H9 (cell line): ENCODE measurements around the gene INPP5J. TPM values are rescaled to one million over a fixed set of nuclear protein-coding genes. Genes with fewer than 3 reads are reported as not detected.
A peak's percentile ranks its signal among the peaks of the same experiment; 100 is the strongest.

Source experiments
- DNase-seq: peaks from one replicate; pipeline ENCODE4 v3.0.0-alpha.2; 2017
- H2AFZ ChIP-seq: one replicate; pipeline ENCODE4 v1.6.1; 2013; ENCODE audit warnings: mild to moderate bottlenecking, low read length, control low read depth, moderate library complexity
- H2AK5ac ChIP-seq: 2 replicates; pipeline ENCODE4 v1.6.1; 2013; ENCODE audit warnings: low read length, control low read depth, mixed read lengths; ENCODE audit not compliant: insufficient read length
- H2BK120ac ChIP-seq: one replicate; pipeline ENCODE4 v1.6.1; 2013; ENCODE audit warnings: low read depth, mild to moderate bottlenecking, low read length, control low read depth, inconsistent platforms; ENCODE audit not compliant: poor library complexity, severe bottlenecking
- H2BK12ac ChIP-seq: 2 replicates; pipeline ENCODE4 v1.6.1; 2013; ENCODE audit warnings: low read length, control low read depth, mixed read lengths, low read depth; ENCODE audit not compliant: insufficient read length
- H2BK15ac ChIP-seq: 2 replicates; pipeline ENCODE4 v1.6.1; 2013; ENCODE audit warnings: low read depth, low read length, control low read depth
- H2BK20ac ChIP-seq: one replicate; pipeline ENCODE4 v1.6.1; 2013; ENCODE audit warnings: low read depth, mild to moderate bottlenecking, low read length, control low read depth, inconsistent platforms; ENCODE audit not compliant: poor library complexity, severe bottlenecking
- H2BK5ac ChIP-seq: 2 replicates; pipeline ENCODE4 v1.6.1; 2013; ENCODE audit warnings: low read length, control low read depth, mixed read lengths; ENCODE audit not compliant: insufficient read length
- H3K14ac ChIP-seq: 2 replicates; pipeline ENCODE4 v1.6.1; 2013; ENCODE audit warnings: low read length, control low read depth; ENCODE audit not compliant: insufficient read depth
- H3K18ac ChIP-seq: 2 replicates; pipeline ENCODE4 v1.6.1; 2013; ENCODE audit warnings: low read depth, mild to moderate bottlenecking, mixed read lengths, low read length, control low read depth; ENCODE audit not compliant: insufficient read length
- H3K23ac ChIP-seq: 2 replicates; pipeline ENCODE4 v1.6.1; 2013; ENCODE audit warnings: low read length, control low read depth, mixed read lengths, low read depth; ENCODE audit not compliant: insufficient read length
- H3K23me2 ChIP-seq: 2 replicates; pipeline ENCODE4 v1.6.1; 2013; ENCODE audit warnings: low read depth, mild to moderate bottlenecking, mixed read lengths, low read length, control low read depth; ENCODE audit not compliant: insufficient read length, poor library complexity, severe bottlenecking
- H3K27ac ChIP-seq: 2 replicates; pipeline ENCODE4 v1.5.1; 2013; ENCODE audit warnings: low read length, control low read depth, mixed read lengths, low read depth; ENCODE audit not compliant: insufficient read length
- H3K27me3 ChIP-seq: 2 replicates; pipeline ENCODE4 v1.6.1; 2013; ENCODE audit warnings: low read length, control low read depth, inconsistent platforms; ENCODE audit not compliant: insufficient read depth
- H3K4ac ChIP-seq: 2 replicates; pipeline ENCODE4 v1.6.1; 2013; ENCODE audit warnings: low read depth, mild to moderate bottlenecking, control low read depth, inconsistent platforms, low read length, moderate library complexity
- H3K4me1 ChIP-seq: 2 replicates; pipeline ENCODE4 v1.6.1; 2013; ENCODE audit warnings: low read length, control low read depth, inconsistent platforms; ENCODE audit not compliant: insufficient read depth
- H3K4me2 ChIP-seq: 2 replicates; pipeline ENCODE4 v1.6.1; 2013; ENCODE audit warnings: low read length, control low read depth, mixed read lengths; ENCODE audit not compliant: insufficient read length, insufficient read depth
- H3K56ac ChIP-seq: 2 replicates; pipeline ENCODE4 v1.6.1; 2013; ENCODE audit warnings: low read depth, mild to moderate bottlenecking, mixed read lengths, low read length, control low read depth; ENCODE audit not compliant: insufficient read length
- H3K79me1 ChIP-seq: 2 replicates; pipeline ENCODE4 v1.6.1; 2013; ENCODE audit warnings: low read depth, mild to moderate bottlenecking, moderate library complexity, low read length, control low read depth, inconsistent platforms; ENCODE audit not compliant: insufficient read depth, poor library complexity, severe bottlenecking
- H3K79me2 ChIP-seq: 2 replicates; pipeline ENCODE4 v1.6.1; 2013; ENCODE audit warnings: low read length, control low read depth, inconsistent platforms; ENCODE audit not compliant: insufficient read depth
- H3K9ac ChIP-seq: 2 replicates; pipeline ENCODE4 v1.6.1; 2013; ENCODE audit warnings: low read length, control low read depth, mixed read lengths; ENCODE audit not compliant: insufficient read length; ENCODE audit errors: extremely low read depth
- H3K9me3 ChIP-seq: one replicate; pipeline ENCODE4 v1.6.1; 2013; ENCODE audit warnings: low read depth, low read length, inconsistent platforms; ENCODE audit not compliant: control insufficient read depth
- H3T11ph ChIP-seq: one replicate; pipeline ENCODE4 v1.6.1; 2013; ENCODE audit warnings: mild to moderate bottlenecking, low read length, control low read depth, inconsistent platforms
- H4K20me1 ChIP-seq: one replicate; pipeline ENCODE4 v1.6.1; 2013; ENCODE audit not compliant: control insufficient read depth, insufficient read length, insufficient read depth
- H4K5ac ChIP-seq: 2 replicates; pipeline ENCODE4 v1.6.1; 2013; ENCODE audit warnings: low read depth, mild to moderate bottlenecking, mixed read lengths, low read length, control low read depth; ENCODE audit not compliant: insufficient read length
- H4K8ac ChIP-seq: replicated peaks from 2 replicates; pipeline ENCODE4 v1.6.1; 2013; ENCODE audit warnings: low read length, control low read depth, mixed read lengths, low read depth; ENCODE audit not compliant: insufficient read length
- H4K91ac ChIP-seq: 2 replicates; pipeline ENCODE4 v1.6.1; 2013; ENCODE audit warnings: low read depth, mild to moderate bottlenecking, moderate library complexity, mixed read lengths, low read length, control low read depth; ENCODE audit not compliant: insufficient read length
- H3K27ac Mint-ChIP-seq, 3 experiments: 2 replicates in 2 of 3; 3 replicates in 1 of 3; pipeline ENCODE4 v1.8.0; 2020 to 2021; ENCODE audit warnings: mixed read lengths in 3 of 3, mild to moderate bottlenecking in 1 of 3, moderate library complexity in 1 of 3
- H3K27me3 Mint-ChIP-seq: 2 replicates; pipeline ENCODE4 v1.8.0; 2021; ENCODE audit warnings: low read depth, mild to moderate bottlenecking, moderate library complexity, mixed read lengths
- H3K36me3 Mint-ChIP-seq, 3 experiments: 2 replicates in 2 of 3; 3 replicates in 1 of 3; pipeline ENCODE4 v1.8.0; 2020 to 2021; ENCODE audit warnings: low read depth in 3 of 3, mixed read lengths in 3 of 3; ENCODE audit not compliant: insufficient read depth in 1 of 3
- H3K4me1 Mint-ChIP-seq, 2 experiments: 2 replicates each; pipeline ENCODE4 v1.8.0; 2020; ENCODE audit warnings: mixed read lengths in 2 of 2
- H3K4me3 Mint-ChIP-seq, 2 experiments: 2 replicates in 1 of 2; 3 replicates in 1 of 2; pipeline ENCODE4 v1.8.0; 2020 to 2021; ENCODE audit warnings: mild to moderate bottlenecking in 2 of 2, mixed read lengths in 2 of 2, moderate library complexity in 1 of 2
- H3K9me3 Mint-ChIP-seq, 2 experiments: 2 replicates in 1 of 2; 3 replicates in 1 of 2; pipeline ENCODE4 v1.8.0; 2020; ENCODE audit warnings: mild to moderate bottlenecking in 2 of 2, mixed read lengths in 2 of 2, moderate library complexity in 1 of 2
- CTCF ChIP-seq: fragments of 200-600 bp; sonication (generic); conservative IDR thresholded peaks from 3 replicates; pipeline ENCODE4 v1.8.0; 2021; ENCODE audit warnings: antibody characterized with exemption, mild to moderate bottlenecking
- WGBS: extraction: QIAGEN DNeasy Blood & Tissue Kit; methylation state at CpG from one replicate; pipeline ENCODE4 v1.1.7; 2013; ENCODE audit warnings: missing lambda C conversion rate, low lambda C conversion rate, mixed read lengths; ENCODE audit not compliant: insufficient read length; ENCODE audit errors: extremely low coverage; 5-methylcytosine and 5-hydroxymethylcytosine counted together
- total RNA-seq: library from RNA; stranded (reverse); gene quantifications from 2 replicates; pipeline ENCODE4 v1.2.1, GENCODE V29; 2021

Gene INPP5J
- total RNA-seq, 1 experiment from 2014 or later = 4.9 TPM

GRCh38 chr22:31148953-31149627 is 26.3 kb downstream of the INPP5J start:
- Histone ChIP-seq H2BK120ac (no peak overlapping the region), H2BK20ac (no peak overlapping the region), H4K20me1 (no peaks in the 10 kb centered on the region), H3K4ac (no peak overlapping the region), H2BK12ac (no peak overlapping the region), H3K4me1 (no peaks in the 10 kb centered on the region), H3K79me1 (no peaks in the 10 kb centered on the region), H3K56ac (no peak overlapping the region), H3K18ac (no peak overlapping the region), H3K9ac (no peak overlapping the region), H3K27ac (no peak overlapping the region), H2BK15ac (no peak overlapping the region), H3K23ac (no peak overlapping the region), H3K4me2 (no peak overlapping the region), H4K91ac (no peak overlapping the region), H2BK5ac (no peak overlapping the region), H3T11ph (no peak overlapping the region), H2AK5ac (no peak overlapping the region), H3K9me3 (peaks cover 5% of the 10 kb centered on the region), H3K23me2 (no peaks in the 10 kb centered on the region), H4K5ac (no peak overlapping the region), H3K14ac (no peak overlapping the region), H4K8ac (no peak overlapping the region), H3K79me2 (no peaks in the 10 kb centered on the region), H3K27me3 (no peaks in the 10 kb centered on the region), H2AFZ (no peak overlapping the region)
- Mint-ChIP-seq H3K36me3 (peaks cover 0 to 13% (median 5%) of the 10 kb centered on the region in 3 experiments; a peak in 3 of 7 replicates), H3K9me3 (peaks cover 27 to 29% of the 10 kb centered on the region in 2 experiments), H3K27me3 (peaks cover 35% of the 10 kb centered on the region), H3K4me3 (no peak overlapping the region; a peak in 1 of 5 replicates), H3K27ac (peak overlapping the region in 1 of 3 experiments; percentile 45; a peak in 1 of 7 replicates), H3K4me1 (peaks cover 0 to 4% of the 10 kb centered on the region in 2 experiments; a peak in 2 of 4 replicates)
- peak; percentile 95 for TF ChIP-seq CTCF
- no CpG with 5 or more reads among the region's 5 CpGs for WGBS
- DNase-seq = peak; percentile 91
